Hepatocyte (in vitro differentiated cells): ENCODE results near the gene SHISAL1.

ENCODE experiments used
- EZH2 ChIP-seq: fragments of 200-600 bp; sonication (generic); IDR thresholded peaks from 2 replicates; pipeline ENCODE4 v1.6.1; 2016; ENCODE audit warnings: antibody characterized with exemption, mild to moderate bottlenecking, borderline replicate concordance
- EZH2phosphoT487 ChIP-seq: fragments of 200-600 bp; sonication (generic); IDR thresholded peaks from one replicate; pipeline ENCODE4 v1.6.1; 2018; ENCODE audit warnings: antibody characterized with exemption, mild to moderate bottlenecking, low read depth, moderate library complexity; ENCODE audit not compliant: unreplicated experiment, severe bottlenecking
- TF ChIP-seq, protein P1 (sequence below): fragments of 200-600 bp; sonication (generic); IDR thresholded peaks from 2 replicates; pipeline ENCODE4 v1.5.1; 2016; ENCODE audit warnings: antibody characterized with exemption, mild to moderate bottlenecking; ENCODE audit not compliant: poor library complexity

DNA sequence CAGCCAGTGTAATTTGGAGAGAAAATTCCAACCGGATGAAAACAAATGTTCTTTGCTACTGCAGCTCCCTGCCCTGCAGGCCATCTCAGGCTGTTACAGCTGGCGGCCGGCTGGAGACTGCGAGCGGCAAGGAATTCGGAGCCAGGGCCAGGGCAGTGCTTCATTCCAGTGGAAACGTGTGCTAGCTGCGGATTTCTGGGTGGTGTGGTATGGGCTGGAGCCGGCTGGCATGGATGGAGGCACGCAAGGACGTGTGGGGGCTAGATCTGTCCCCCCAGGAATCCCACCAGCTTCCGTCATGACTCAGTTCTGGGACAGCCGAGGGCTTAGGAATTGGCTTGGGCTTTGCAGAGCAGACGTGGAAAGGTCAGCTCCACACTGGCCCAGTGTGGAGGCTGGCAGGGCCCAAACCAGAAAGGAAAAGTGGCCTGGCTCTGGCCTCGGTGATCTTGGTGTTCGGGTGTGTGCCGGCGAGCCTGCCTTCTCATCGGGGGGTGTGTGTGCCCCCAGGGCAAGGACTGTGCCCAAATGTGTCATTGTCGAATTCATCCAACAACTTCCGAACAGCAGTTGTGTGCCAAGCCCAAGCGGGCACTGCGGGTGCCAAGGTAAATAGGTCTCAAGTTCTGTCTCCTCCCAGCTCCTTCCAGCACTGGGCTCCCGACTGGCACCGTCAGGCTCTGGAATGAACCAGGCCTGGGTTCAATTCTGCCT, 48.1 kb upstream of the SHISAL1 start:
- TF ChIP-seq, protein P1, sequence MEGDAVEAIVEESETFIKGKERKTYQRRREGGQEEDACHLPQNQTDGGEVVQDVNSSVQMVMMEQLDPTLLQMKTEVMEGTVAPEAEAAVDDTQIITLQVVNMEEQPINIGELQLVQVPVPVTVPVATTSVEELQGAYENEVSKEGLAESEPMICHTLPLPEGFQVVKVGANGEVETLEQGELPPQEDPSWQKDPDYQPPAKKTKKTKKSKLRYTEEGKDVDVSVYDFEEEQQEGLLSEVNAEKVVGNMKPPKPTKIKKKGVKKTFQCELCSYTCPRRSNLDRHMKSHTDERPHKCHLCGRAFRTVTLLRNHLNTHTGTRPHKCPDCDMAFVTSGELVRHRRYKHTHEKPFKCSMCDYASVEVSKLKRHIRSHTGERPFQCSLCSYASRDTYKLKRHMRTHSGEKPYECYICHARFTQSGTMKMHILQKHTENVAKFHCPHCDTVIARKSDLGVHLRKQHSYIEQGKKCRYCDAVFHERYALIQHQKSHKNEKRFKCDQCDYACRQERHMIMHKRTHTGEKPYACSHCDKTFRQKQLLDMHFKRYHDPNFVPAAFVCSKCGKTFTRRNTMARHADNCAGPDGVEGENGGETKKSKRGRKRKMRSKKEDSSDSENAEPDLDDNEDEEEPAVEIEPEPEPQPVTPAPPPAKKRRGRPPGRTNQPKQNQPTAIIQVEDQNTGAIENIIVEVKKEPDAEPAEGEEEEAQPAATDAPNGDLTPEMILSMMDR: no peak
- TF ChIP-seq EZH2phosphoT487 (no peak), EZH2 (no peak)
